Measurements from ENCODE around the gene EIF2AK2. TPM values are rescaled to one million over a fixed set of nuclear protein-coding genes. Genes with fewer than 3 reads are reported as not detected.

Gene EIF2AK2
- total RNA-seq, 4 donors from 2014 or later: 23.7 to 28.4 (median 27.8) TPM

DNA sequence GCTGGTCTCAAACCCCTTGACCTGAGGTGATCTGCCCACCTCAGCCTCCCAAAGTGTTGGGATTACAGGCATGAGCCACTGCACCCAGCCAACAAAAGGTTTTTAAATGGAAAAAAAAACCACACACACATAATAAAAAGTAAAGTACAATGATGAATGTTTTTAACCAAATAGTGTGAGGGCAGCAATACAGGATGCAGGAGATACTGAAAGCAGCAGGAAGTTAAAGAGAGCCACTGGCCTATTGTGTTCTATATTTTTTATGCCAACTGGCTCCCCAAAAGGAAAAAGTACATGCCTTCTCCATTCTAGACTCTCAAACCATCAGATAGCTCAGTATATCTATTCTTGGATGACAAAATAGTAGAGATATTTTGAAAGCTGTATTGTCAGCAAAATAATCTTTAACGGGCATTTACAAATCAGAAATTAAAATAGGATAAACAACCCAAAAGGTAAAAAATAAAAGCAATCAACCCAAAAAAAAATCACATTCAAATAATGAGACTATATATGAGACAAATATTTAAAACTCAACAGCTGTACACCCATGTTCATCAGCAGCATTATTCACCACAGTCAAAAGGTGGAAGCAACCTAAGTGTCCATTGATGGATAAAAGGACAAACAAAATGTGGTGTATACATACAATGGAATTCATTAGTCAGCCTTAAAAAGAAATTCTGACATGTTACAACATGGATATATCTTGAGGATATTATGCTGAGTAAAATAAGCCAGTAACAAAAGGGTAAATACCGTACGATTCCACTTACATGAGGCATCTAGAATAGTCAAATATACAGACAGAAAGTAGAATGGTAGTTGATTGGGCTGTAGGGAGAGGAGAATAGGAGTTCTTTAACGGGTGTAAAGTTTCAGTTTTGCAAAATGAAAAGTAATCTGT lies 46.2 kb downstream of the EIF2AK2 start:
- H3K36me3 ChIP-seq: peaks cover 36 to 97% (median 57%) of the 10 kb centered on the region in 4 donors
- no peaks in the 10 kb centered on the region for H3K9me3 ChIP-seq
- H3K27me3 ChIP-seq: no peaks in the 10 kb centered on the region
- no peaks in the 10 kb centered on the region for H3K4me1 ChIP-seq
- 93% methylated on average over 4 of the region's 4 CpGs for WGBS
- no peak overlapping the region for H3K4me3 ChIP-seq
- intact Hi-C loops (cut with DNase I): no loop called here
- H3K27ac ChIP-seq (replicated peaks in 1 of 4): no peak overlapping the region
- DNase-seq (ENCODE audit: extremely low spot score): no peak
- no peak for TF ChIP-seq POLR2A (IDR thresholded peaks at IDR 0.05; ENCODE audit: low read depth)
- no peak for TF ChIP-seq EP300 (IDR thresholded peaks at IDR 0.05)
- TF ChIP-seq, protein P1, sequence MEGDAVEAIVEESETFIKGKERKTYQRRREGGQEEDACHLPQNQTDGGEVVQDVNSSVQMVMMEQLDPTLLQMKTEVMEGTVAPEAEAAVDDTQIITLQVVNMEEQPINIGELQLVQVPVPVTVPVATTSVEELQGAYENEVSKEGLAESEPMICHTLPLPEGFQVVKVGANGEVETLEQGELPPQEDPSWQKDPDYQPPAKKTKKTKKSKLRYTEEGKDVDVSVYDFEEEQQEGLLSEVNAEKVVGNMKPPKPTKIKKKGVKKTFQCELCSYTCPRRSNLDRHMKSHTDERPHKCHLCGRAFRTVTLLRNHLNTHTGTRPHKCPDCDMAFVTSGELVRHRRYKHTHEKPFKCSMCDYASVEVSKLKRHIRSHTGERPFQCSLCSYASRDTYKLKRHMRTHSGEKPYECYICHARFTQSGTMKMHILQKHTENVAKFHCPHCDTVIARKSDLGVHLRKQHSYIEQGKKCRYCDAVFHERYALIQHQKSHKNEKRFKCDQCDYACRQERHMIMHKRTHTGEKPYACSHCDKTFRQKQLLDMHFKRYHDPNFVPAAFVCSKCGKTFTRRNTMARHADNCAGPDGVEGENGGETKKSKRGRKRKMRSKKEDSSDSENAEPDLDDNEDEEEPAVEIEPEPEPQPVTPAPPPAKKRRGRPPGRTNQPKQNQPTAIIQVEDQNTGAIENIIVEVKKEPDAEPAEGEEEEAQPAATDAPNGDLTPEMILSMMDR (IDR thresholded peaks at IDR 0.05): no peak
- no peak for TF ChIP-seq POLR2AphosphoS5 (IDR thresholded peaks at IDR 0.05)

GRCh38 chr2:37109523-37109922 lies 47.3 kb downstream of the EIF2AK2 start:
- Histone ChIP-seq H3K36me3 (peaks cover 36 to 96% (median 62%) of the 10 kb centered on the region in 4 donors), H3K27me3 (no peaks in the 10 kb centered on the region), H3K4me1 (no peaks in the 10 kb centered on the region), H3K4me3 (no peak overlapping the region), H3K27ac (replicated peaks in 1 of 4) (no peak overlapping the region), H3K9me3 (no peaks in the 10 kb centered on the region)
- intact Hi-C loops (cut with DNase I): no loop called here
- TF ChIP-seq POLR2A (IDR thresholded peaks at IDR 0.05; ENCODE audit: low read depth): no peak
- TF ChIP-seq EP300 (IDR thresholded peaks at IDR 0.05): no peak
- TF ChIP-seq, protein P1 (IDR thresholded peaks at IDR 0.05): no peak
- no peak for TF ChIP-seq POLR2AphosphoS5 (IDR thresholded peaks at IDR 0.05)
- 93% methylated on average over 4 of the region's 4 CpGs for WGBS
- no peak for DNase-seq (ENCODE audit: extremely low spot score)

GRCh38 chr2:37105150-37105549 lies 51.6 kb downstream of the EIF2AK2 start:
- 84% methylated on average over 5 of the region's 5 CpGs for WGBS
- TF ChIP-seq POLR2A (IDR thresholded peaks at IDR 0.05; ENCODE audit: low read depth): no peak
- Histone ChIP-seq H3K4me3 (no peak overlapping the region), H3K4me1 (no peaks in the 10 kb centered on the region), H3K36me3 (peaks cover 54 to 97% (median 69%) of the 10 kb centered on the region in 4 donors), H3K27ac (replicated peaks in 1 of 4) (no peak overlapping the region), H3K9me3 (no peaks in the 10 kb centered on the region), H3K27me3 (no peaks in the 10 kb centered on the region)
- intact Hi-C loops (cut with DNase I): no loop called here
- DNase-seq (ENCODE audit: extremely low spot score): no peak

GRCh38 chr2:37104178-37104577 lies 52.6 kb downstream of the EIF2AK2 start:
- TF ChIP-seq POLR2AphosphoS5 (IDR thresholded peaks at IDR 0.05): no peak
- Histone ChIP-seq H3K9me3 (no peaks in the 10 kb centered on the region), H3K36me3 (peaks cover 54 to 98% (median 68%) of the 10 kb centered on the region in 4 donors), H3K4me1 (no peaks in the 10 kb centered on the region), H3K27me3 (no peaks in the 10 kb centered on the region), H3K27ac (replicated peaks in 1 of 4) (no peak overlapping the region), H3K4me3 (no peak overlapping the region)
- intact Hi-C loops (cut with DNase I): no loop called here
- DNase-seq (ENCODE audit: extremely low spot score): no peak
- WGBS: 92% methylated on average over 2 of the region's 2 CpGs

DNA sequence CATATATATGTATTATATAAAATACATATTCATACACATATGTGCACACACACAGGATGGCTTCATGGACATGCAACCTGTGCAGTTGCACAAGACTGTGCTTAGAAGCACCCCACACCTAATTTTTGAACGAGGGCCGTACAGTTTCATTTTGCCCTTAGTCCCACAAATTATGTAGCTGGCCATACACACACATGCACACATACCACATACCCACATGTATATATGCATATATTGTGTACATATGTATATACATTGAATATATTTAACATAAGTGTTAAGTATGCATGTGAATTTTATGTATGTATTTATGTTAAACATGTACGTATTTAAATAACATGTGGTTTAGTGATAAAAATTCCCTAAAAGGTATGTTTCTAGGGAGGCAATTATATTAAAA lies 54.2 kb downstream of the EIF2AK2 start:
- no peaks in the 10 kb centered on the region for H3K27me3 ChIP-seq
- no peak for DNase-seq (ENCODE audit: extremely low spot score)
- H3K36me3 ChIP-seq: peaks cover 47 to 97% (median 61%) of the 10 kb centered on the region in 4 donors
- 95% methylated on average over 3 of the region's 3 CpGs for WGBS
- no peak overlapping the region for H3K4me3 ChIP-seq
- intact Hi-C loops (cut with DNase I): no loop called here
- no peaks in the 10 kb centered on the region for H3K4me1 ChIP-seq
- no peak overlapping the region for H3K27ac ChIP-seq (replicated peaks in 1 of 4)
- H3K9me3 ChIP-seq: no peaks in the 10 kb centered on the region
- no peak for TF ChIP-seq EP300 (IDR thresholded peaks at IDR 0.05)
- TF ChIP-seq, protein P1 (IDR thresholded peaks at IDR 0.05): no peak
- TF ChIP-seq POLR2AphosphoS5 (IDR thresholded peaks at IDR 0.05): no peak
- TF ChIP-seq POLR2A (IDR thresholded peaks at IDR 0.05; ENCODE audit: low read depth): no peak
